COLO668 (cell line): ENCODE results near the gene ST14.

ENCODE experiments used
- DNase-seq: peaks from one replicate; lab custom pipeline; 2025; ENCODE audit not compliant: unreplicated experiment; lab: John Stamatoyannopoulos, UW

ST14 gene

DNA sequence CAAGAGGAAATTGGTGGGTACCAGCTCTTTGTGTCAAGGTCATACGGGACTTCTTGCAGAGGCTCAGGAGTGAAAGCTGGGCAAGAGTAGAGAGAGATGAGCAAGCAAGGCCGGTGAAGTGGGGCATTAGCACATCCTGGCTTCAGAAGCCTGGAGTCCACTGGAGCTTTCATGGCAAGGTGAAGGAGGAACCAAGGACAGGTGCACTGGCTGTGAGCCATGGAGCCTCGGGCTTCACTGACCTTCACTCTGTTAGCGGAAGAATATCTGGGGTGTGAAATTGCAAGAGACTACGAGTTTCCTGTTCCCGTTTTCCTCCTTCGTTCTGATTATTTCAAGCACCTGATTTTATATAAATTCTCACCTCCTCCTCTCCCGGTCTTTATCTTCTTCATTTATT lies 25.9 kb upstream of the ST14 start:
- DNase-seq, result no peak

GRCh38 chr11:130136107-130136506 lies 23.5 kb upstream of the ST14 start:
- no peak for DNase-seq

- no peak for DNase-seq
Observed at GRCh38 chr11:130137999-130138398, 21.6 kb upstream of the ST14 start.

DNA sequence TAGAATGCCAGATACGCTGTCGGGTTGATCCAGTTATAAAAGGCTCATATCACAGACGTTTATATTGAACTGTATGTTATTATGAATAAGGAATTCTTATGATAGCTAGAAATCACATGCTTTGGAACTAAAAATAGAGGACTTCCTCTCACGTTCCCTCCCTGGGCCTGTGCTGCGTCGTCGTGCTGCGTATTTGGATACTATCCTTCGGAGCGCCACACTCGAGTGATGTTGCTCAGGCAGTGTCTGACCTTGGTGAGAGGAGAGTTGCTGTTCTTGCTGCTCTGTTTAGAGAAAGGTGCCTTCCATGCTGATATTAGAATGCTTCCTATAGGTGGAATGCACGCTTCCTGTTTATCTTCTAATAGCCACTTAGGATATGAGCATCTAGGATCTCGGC lies 20.2 kb upstream of the ST14 start:
- DNase-seq, result no peak

- no peak for DNase-seq
Observed at GRCh38 chr11:130141561-130142341, 17.8 kb upstream of the ST14 start.

- no peak for DNase-seq
Observed at GRCh38 chr11:130144141-130144540, 15.4 kb upstream of the ST14 start.

- DNase-seq, result peak; percentile 27
Observed at GRCh38 chr11:130144861-130145281, 14.7 kb upstream of the ST14 start.

- DNase-seq, result no peak
Observed at GRCh38 chr11:130145311-130145812, 14.2 kb upstream of the ST14 start.

GRCh38 chr11:130145975-130146776 lies 13.4 kb upstream of the ST14 start:
- DNase-seq, result peak; percentile 84

DNA sequence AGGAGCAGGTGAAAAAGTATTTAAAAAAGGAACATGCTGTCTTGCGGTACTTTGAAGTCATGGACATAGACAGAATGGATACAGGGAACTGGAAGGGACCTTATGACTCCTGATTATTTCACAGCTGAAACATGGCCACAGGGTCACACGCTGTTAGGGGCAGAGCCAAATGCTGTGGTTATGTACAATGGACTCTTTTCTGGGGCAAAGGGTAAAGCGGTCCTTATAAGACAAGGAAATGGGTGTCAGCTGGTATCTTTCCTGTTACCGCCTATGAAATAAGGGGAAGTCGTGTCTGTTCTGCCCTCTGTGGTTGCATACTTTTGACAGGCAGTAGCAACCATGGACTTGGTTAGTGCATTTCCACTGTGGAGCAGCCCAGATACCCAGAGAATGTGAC lies 12.8 kb upstream of the ST14 start:
- DNase-seq, result no peak

DNA sequence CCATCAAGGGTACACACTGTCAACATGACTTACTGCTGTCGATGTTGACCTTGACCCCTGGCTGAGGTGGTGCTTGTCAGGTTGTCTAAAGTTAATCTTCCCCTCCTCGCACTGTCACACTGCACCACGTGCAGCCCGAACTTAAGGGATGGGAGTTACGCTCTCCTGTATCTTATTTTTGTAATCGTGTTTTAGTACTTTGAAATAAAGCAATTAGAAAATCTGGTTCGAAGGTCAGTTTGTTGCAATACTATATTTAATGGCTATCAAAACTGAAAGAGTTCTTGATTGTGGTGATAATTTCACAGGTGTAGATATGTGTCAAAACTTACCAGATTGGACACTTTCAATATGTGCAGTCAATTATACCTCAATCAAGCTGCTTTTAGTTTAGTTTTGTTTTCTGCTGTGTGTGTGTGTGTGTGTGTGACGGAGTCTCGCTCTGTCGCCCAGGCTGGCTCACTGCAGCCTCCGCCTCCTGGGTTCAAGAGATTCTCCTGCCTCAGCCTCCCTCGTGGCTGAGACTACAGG lies 10.7 kb upstream of the ST14 start:
- no peak for DNase-seq

DNA sequence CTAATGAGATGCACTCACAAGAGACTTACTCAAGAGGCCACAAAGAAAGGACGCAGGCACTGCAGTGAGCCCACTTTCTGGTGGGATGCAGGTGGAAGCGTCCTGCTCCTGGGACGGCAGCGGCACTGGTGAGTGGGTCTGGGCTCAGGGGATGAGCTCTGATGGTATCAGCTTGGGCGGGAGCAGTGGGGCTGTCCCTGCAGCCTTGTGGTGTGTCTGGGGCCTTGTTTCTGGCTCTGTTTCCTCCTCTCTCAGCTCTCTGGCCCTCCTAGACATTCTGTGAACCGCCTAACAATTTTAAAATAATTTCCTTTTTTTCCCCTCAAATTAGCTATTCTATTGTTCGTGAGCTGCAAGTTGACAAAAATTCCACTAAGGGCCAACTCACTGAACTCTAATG lies 8.8 kb upstream of the ST14 start:
- DNase-seq, result no peak

GRCh38 chr11:130151196-130151595 lies 8.4 kb upstream of the ST14 start:
- no peak for DNase-seq

DNA sequence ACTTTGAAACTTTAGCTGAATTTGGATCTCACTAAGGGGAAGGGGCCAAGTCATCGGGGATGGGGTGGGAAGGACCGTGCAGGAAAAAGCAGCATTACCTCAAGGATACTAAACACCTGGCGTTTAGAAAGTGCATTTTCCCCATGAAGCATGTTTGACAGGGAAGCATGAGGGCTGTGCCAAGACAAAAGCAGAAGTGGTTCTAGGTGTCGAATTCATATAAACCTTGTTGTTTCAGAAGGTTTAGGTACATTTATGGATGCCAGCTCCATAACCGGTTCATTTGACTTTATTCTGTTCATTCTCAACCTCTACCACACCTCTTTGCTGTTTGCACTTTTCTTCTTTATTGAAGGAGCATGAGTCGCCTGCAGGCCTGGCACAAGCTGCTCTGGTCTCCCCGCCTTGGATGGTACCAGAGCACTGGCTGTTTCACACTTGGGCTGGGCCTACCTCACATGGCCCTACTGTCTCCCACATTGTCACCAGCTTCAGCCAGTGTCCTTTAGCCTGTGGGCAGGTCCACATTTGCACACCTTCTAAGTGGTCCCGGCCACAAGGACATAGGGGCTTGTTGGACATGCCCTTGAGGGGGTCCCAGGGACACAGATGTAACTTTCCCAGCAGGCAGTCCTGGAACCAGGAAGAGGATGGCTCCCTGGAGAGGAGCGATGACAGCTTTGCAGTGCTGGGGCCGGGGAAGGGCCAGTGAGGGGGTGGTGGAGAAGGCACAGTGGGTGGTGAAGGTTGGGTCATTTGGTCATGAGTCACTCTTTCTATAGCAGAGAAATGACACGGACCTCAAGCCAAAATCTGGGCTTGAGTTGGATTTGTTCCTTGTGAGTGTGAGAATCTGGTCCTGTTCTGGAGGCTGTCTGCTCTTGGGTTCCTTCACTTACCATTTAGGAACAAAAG lies 3.2 kb upstream of the ST14 start:
- no peak for DNase-seq

- DNase-seq, result no peak
Observed at GRCh38 chr11:130157101-130157500, 2.5 kb upstream of the ST14 start.

DNA sequence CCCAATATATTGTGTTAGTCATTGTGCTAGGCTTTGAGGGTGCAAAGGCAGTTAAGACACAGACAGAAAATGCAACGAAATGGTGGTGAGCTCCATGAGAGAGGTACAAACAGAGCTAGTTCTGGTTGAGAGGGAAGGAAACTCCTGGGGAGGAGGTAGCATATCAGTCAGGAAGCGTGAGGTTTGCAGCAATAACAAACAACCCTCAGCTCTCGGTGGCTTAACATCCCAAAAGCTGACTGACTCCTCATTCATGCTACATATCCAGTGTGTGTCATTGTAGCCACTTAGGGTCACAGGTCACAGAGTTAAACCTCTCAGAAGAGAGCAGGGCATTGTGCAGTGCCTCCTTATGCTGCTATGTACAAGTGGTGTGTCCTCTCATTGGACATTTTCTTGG lies 1.7 kb upstream of the ST14 start:
- no peak for DNase-seq

DNA sequence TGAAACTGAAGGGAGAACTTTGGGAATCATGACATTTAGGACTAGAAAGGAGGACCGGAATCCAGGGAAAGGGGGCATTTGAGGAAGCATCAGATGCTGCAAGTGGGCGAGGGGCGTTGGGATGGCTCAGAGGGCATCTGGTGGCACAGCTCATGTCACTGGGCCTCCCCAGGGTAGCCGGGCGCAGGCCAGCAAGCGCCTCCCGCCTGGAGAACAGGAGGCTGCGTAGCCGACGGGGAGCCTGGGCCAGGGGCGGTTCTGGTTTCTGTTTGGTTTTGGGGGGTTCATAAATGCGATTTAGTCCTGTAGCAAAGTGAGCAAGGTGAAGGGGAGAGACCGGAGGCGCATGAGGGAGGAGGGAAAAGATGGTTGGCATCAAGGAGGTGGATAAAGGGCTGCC lies 443 bp upstream of the ST14 start:
- DNase-seq, result no peak

- peak; percentile 17 for DNase-seq
Observed at GRCh38 chr11:130160498-130161155, 1.0 kb downstream of the ST14 start.

- no peak for DNase-seq
Observed at GRCh38 chr11:130161441-130162145, 2.0 kb downstream of the ST14 start.

- peak; percentile 17 for DNase-seq
Observed at GRCh38 chr11:130162733-130163132, 3.2 kb downstream of the ST14 start.
